Measurements from ENCODE around the gene DNAH6.

DNAH6 gene

GRCh38 chr2:84556190-84556589 is 39.9 kb downstream of the DNAH6 start:
- no peak for DNase-seq (ENCODE audit: low read depth)
- no peak overlapping the region for H3K4me3 ChIP-seq (replicated peaks; ENCODE audit: low read depth, low read length)
- no peak for TF ChIP-seq CTCF (IDR thresholded peaks at IDR 0.05; ENCODE audit: low read length, missing control alignments)

DNA sequence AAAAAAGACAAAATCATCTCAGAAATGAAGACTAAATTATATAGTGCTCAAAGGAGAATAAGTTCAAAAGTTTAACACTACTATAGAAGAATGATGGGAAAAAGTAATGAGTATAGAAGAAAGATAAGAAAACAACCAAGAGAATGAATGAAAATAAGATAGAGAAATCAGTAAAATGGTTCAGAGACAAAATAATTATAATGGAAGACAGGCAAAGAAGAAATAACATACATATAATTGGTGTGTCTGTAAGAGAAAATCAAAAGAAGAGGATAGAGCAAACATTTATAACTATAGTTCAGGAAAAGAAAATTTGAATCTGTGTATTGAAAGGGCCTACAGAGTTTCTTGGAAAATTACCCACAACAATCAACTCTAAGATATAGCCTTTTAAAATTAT is 43.5 kb downstream of the DNAH6 start:
- H3K4me3 ChIP-seq (replicated peaks; ENCODE audit: low read depth, low read length), result no peak overlapping the region
- DNase-seq (ENCODE audit: low read depth), result no peak
- TF ChIP-seq CTCF (IDR thresholded peaks at IDR 0.05; ENCODE audit: low read length, missing control alignments), result no peak

- no peak overlapping the region for H3K4me3 ChIP-seq (replicated peaks; ENCODE audit: low read depth, low read length)
- DNase-seq (ENCODE audit: low read depth), result no peak
- TF ChIP-seq CTCF (IDR thresholded peaks at IDR 0.05; ENCODE audit: low read length, missing control alignments), result no peak
Measured at GRCh38 chr2:84579661-84580060, 63.4 kb downstream of the DNAH6 start.

DNA sequence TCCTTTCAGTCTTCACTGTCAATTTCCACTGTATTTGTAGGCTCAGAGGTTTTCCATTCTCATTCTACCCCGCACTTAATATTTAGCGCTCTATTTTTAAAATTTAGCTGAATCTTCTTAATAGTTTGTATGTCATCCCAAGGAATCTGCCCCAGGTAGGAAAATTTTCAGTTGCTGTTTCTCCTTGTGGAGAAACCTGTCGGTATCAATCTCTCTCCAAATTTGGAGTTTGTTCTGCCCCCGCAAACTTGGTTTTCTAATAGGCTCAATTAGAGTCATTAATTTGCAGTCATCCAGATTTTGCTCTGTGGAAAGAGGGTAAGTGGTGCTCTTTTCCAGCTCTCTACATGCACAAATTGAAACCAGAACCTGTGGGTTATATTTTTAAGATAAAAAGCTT is 87.6 kb downstream of the DNAH6 start:
- no peak for DNase-seq (ENCODE audit: low read depth)
- TF ChIP-seq CTCF (IDR thresholded peaks at IDR 0.05; ENCODE audit: low read length, missing control alignments), result no peak
- no peak overlapping the region for H3K4me3 ChIP-seq (replicated peaks; ENCODE audit: low read depth, low read length)

DNA sequence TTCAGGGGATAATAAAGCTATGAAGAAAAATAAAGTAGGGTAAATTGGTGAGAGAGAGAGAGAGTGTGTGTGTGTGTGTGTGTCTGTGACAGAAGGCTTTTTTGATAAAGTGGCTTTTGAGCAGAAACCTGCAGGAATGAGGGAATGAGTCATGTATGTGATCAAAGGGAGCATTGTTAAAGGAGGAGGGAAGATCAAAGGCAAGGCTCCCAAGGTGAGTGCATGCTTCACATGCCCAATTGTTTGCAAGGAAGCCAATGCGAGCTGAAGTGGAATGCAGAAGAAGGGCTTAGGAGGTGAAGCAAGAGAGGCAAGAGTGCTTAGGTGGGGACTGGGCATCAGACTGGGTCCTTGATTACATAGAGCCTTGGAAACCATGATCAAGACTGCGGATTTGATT is 96.8 kb downstream of the DNAH6 start:
- no peak for TF ChIP-seq CTCF (IDR thresholded peaks at IDR 0.05; ENCODE audit: low read length, missing control alignments)
- H3K4me3 ChIP-seq (replicated peaks; ENCODE audit: low read depth, low read length), result no peak overlapping the region
- DNase-seq (ENCODE audit: low read depth), result no peak

DNA sequence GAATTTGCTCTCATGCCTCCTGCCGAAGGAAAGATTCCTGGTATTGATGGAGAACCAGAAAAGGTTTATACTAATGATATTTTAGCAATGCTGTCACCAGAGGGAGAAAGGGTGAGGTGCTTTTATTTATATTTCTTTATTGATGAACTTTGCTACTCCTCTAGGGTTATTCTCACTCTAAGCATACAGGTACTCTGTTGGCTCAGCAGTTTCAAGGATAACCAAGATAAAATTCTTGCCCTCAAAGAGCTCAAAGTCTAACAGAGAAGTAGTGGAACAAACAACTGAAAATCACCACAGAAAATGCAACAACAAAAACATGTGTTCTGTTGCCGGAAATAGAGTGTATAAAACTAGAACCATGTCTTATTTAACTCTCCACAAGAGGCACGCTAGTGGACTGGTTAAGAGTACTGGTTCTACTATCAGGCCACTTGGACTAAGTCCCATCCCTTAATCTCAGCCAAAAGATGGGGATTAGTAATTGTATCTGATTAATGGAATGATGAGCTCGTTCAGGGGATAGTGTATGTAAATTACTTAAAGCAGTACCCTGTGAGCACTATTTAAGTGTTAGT is 103.6 kb downstream of the DNAH6 start:
- no peak for DNase-seq (ENCODE audit: low read depth)
- TF ChIP-seq CTCF (IDR thresholded peaks at IDR 0.05; ENCODE audit: low read length, missing control alignments), result no peak

DNA sequence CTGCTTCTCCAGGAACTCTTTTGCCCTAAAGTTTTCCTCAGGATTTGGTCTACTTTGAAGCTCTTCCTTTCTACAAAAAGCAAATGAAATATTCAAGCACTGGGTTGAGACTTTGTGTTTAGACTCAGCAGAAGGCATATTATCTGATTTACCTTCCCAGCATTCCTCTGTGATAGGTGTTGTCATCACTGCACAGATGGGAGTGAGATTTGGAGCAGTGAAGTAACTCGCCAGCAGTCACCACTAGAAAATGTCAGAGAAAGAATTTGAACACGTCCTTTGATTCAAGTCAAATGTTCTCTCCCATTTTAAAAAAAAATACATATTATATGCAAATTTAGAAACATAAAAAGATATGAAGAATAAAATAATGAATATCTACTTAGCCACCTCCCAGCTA is 112.2 kb downstream of the DNAH6 start:
- H3K4me3 ChIP-seq (replicated peaks; ENCODE audit: low read depth, low read length), result no peak overlapping the region
- TF ChIP-seq CTCF (IDR thresholded peaks at IDR 0.05; ENCODE audit: low read length, missing control alignments), result no peak
- no peak for DNase-seq (ENCODE audit: low read depth)

More for the DNA sequence above, 103.6 kb downstream of the DNAH6 start:
- H3K4me3 ChIP-seq (replicated peaks; ENCODE audit: low read depth, low read length), result no peak overlapping the region

All from fibroblast of pulmonary artery (primary cell).